ENCODE data around the gene RBM23.

GRCh38 chr14:22966783-22967269, 47.9 kb upstream of the RBM23 start:
- TF ChIP-seq, protein P1, sequence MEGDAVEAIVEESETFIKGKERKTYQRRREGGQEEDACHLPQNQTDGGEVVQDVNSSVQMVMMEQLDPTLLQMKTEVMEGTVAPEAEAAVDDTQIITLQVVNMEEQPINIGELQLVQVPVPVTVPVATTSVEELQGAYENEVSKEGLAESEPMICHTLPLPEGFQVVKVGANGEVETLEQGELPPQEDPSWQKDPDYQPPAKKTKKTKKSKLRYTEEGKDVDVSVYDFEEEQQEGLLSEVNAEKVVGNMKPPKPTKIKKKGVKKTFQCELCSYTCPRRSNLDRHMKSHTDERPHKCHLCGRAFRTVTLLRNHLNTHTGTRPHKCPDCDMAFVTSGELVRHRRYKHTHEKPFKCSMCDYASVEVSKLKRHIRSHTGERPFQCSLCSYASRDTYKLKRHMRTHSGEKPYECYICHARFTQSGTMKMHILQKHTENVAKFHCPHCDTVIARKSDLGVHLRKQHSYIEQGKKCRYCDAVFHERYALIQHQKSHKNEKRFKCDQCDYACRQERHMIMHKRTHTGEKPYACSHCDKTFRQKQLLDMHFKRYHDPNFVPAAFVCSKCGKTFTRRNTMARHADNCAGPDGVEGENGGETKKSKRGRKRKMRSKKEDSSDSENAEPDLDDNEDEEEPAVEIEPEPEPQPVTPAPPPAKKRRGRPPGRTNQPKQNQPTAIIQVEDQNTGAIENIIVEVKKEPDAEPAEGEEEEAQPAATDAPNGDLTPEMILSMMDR (IDR thresholded peaks at IDR 0.05; ENCODE audit: low read depth, low read length) = no peak
- TF ChIP-seq MYC (IDR thresholded peaks at IDR 0.05; ENCODE audit: low read depth, low read length) = no peak
